Neuronal stem cell (in vitro differentiated cells): ENCODE results near the gene ARHGEF12.

Experiments used
- DNase-seq: peaks from one replicate; pipeline ENCODE4 v3.0.0-alpha.2; 2013; ENCODE audit warnings: low spot score
- H2AFZ ChIP-seq: one replicate; pipeline ENCODE4 v1.6.1; 2013; ENCODE audit warnings: mild to moderate bottlenecking, low read length, inconsistent platforms
- H2AK5ac ChIP-seq: 2 replicates; pipeline ENCODE4 v1.6.1; 2013; ENCODE audit warnings: low read depth, mild to moderate bottlenecking, inconsistent platforms, low read length, moderate library complexity, mixed read lengths
- H2BK120ac ChIP-seq: 2 replicates; pipeline ENCODE4 v1.6.1; 2013; ENCODE audit warnings: low read depth, mild to moderate bottlenecking, inconsistent platforms, low read length, moderate library complexity, mixed read lengths
- H2BK12ac ChIP-seq: one replicate; pipeline ENCODE4 v1.6.1; 2013; ENCODE audit warnings: low read length, inconsistent platforms
- H2BK15ac ChIP-seq: 2 replicates; pipeline ENCODE4 v1.6.1; 2013; ENCODE audit warnings: mild to moderate bottlenecking, low read length, inconsistent platforms, mixed read lengths
- H2BK5ac ChIP-seq: one replicate; pipeline ENCODE4 v1.6.1; 2013; ENCODE audit warnings: inconsistent platforms, mild to moderate bottlenecking, low read length, moderate library complexity
- H3K14ac ChIP-seq: one replicate; pipeline ENCODE4 v1.6.1; 2013; ENCODE audit warnings: low read length, inconsistent platforms
- H3K18ac ChIP-seq: 2 replicates; pipeline ENCODE4 v1.6.1; 2013; ENCODE audit warnings: low read length, inconsistent platforms
- H3K23ac ChIP-seq: 2 replicates; pipeline ENCODE4 v1.6.1; 2013; ENCODE audit warnings: low read depth, mild to moderate bottlenecking, mixed read lengths, low read length, inconsistent platforms; ENCODE audit not compliant: poor library complexity
- H3K27ac ChIP-seq: replicated peaks from 3 replicates; pipeline ENCODE4 v1.5.1; 2013; ENCODE audit warnings: low read length, inconsistent platforms
- H3K27me3 ChIP-seq, 3 experiments: 2 replicates each; pipeline ENCODE4 v1.6.1; 2013; ENCODE audit warnings: low read length in 3 of 3, mild to moderate bottlenecking in 2 of 3, inconsistent platforms in 1 of 3, low read depth in 1 of 3, mixed read lengths in 1 of 3, moderate library complexity in 1 of 3; ENCODE audit not compliant: control insufficient read depth in 3 of 3, insufficient read depth in 3 of 3
- H3K36me3 ChIP-seq, 2 donors: replicated peaks in 1 of 2; 2 replicates each; pipeline ENCODE4 v1.6.1; 2013; ENCODE audit warnings: low read length in 2 of 2; ENCODE audit not compliant: control insufficient read depth in 2 of 2, insufficient read depth in 2 of 2
- H3K4ac ChIP-seq: 2 replicates; pipeline ENCODE4 v1.6.1; 2013; ENCODE audit warnings: inconsistent platforms, mild to moderate bottlenecking, low read length, moderate library complexity
- H3K4me1 ChIP-seq, 2 donors: 1 replicate in 1 of 2; 2 replicates in 1 of 2; pipeline ENCODE4 v1.6.1; 2013; ENCODE audit warnings: low read length in 2 of 2, low read depth in 1 of 2; ENCODE audit not compliant: control insufficient read depth in 2 of 2, insufficient read depth in 1 of 2
- H3K4me2 ChIP-seq: one replicate; pipeline ENCODE4 v1.6.1; 2013; ENCODE audit warnings: mild to moderate bottlenecking, low read length, inconsistent platforms; ENCODE audit not compliant: insufficient read depth, poor library complexity, severe bottlenecking
- H3K4me3 ChIP-seq, 2 donors: 2 replicates each; pipeline ENCODE4 v1.5.1; 2013; ENCODE audit warnings: low read length in 2 of 2, mild to moderate bottlenecking in 2 of 2, inconsistent platforms in 1 of 2, moderate library complexity in 1 of 2
- H3K79me1 ChIP-seq: one replicate; pipeline ENCODE4 v1.6.1; 2013; ENCODE audit warnings: low read depth, mild to moderate bottlenecking, inconsistent platforms, low read length, moderate library complexity
- H3K9ac ChIP-seq: one replicate; pipeline ENCODE4 v1.6.1; 2013; ENCODE audit warnings: mild to moderate bottlenecking, low read depth, low read length, inconsistent platforms; ENCODE audit not compliant: poor library complexity
- H3K9me3 ChIP-seq, 2 donors: replicated peaks in 1 of 2; 2 replicates each; pipeline versions ENCODE3 to v1.6.1; 2013; ENCODE audit warnings: low read length in 2 of 2, mild to moderate bottlenecking in 2 of 2, inconsistent platforms in 1 of 2, low read depth in 1 of 2, mixed read lengths in 1 of 2, moderate library complexity in 1 of 2; ENCODE audit not compliant: control insufficient read depth in 2 of 2, insufficient read depth in 1 of 2
- H4K8ac ChIP-seq: one replicate; pipeline ENCODE4 v1.6.1; 2013; ENCODE audit warnings: low read depth, mild to moderate bottlenecking, inconsistent platforms, low read length, moderate library complexity
- H4K91ac ChIP-seq: one replicate; pipeline ENCODE4 v1.6.1; 2013; ENCODE audit warnings: low read length, low read depth, mild to moderate bottlenecking, inconsistent platforms; ENCODE audit not compliant: poor library complexity
- WGBS, 2 donors: extraction: QIAGEN DNeasy Blood & Tissue Kit; methylation state at CpG; one replicate each; pipeline ENCODE4 v1.1.7; 2013; ENCODE audit warnings: missing lambda C conversion rate in 2 of 2, mixed read lengths in 1 of 2; ENCODE audit not compliant: insufficient read length in 2 of 2, insufficient replicate concordance in 1 of 2; ENCODE audit errors: extremely low coverage in 2 of 2; 5-methylcytosine and 5-hydroxymethylcytosine counted together

The ARHGEF12 gene

DNA sequence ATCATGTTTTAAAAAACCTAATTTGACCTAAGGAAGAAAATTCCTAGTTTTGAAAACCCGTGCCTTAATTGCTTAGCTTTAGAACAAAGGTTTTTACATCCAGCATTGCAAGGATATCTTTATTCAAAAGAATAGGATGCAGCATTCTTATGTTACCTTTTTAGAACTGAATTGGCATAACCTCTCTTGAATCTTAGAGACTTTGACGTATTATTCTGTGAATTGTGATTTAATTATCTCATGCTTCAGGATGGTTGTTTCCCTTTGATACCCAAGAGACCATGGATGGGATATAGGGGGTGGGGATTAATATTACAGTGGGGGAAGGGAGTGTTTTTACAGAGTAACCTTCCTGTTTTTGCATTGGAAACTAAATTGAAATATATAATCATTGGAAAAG lies 49.4 kb downstream of the ARHGEF12 start:
- peaks cover 3% of the 10 kb centered on the region in 2 donors for H3K4me1 ChIP-seq
- no peaks in the 10 kb centered on the region for H3K36me3 ChIP-seq
- no peak for DNase-seq
- H2BK15ac ChIP-seq = no peak overlapping the region
- H2BK12ac ChIP-seq = no peak overlapping the region
- no peak overlapping the region for H2BK5ac ChIP-seq
- no peak overlapping the region for H3K4me2 ChIP-seq
- no peaks in the 10 kb centered on the region for H3K79me1 ChIP-seq
- H3K9me3 ChIP-seq = peaks cover 2 to 9% of the 10 kb centered on the region in 2 donors
- H3K4me3 ChIP-seq = no peak overlapping the region
- H3K18ac ChIP-seq = no peak overlapping the region
- no peak overlapping the region for H2AK5ac ChIP-seq
- no peak overlapping the region for H3K9ac ChIP-seq
- H3K14ac ChIP-seq = no peak overlapping the region
- H3K23ac ChIP-seq = no peak overlapping the region
- no peak overlapping the region for H4K8ac ChIP-seq
- H3K4ac ChIP-seq = no peak overlapping the region
- no peak overlapping the region for H2BK120ac ChIP-seq
- no peak overlapping the region for H3K27ac ChIP-seq
- H2AFZ ChIP-seq = no peak overlapping the region
- no peaks in the 10 kb centered on the region for H3K27me3 ChIP-seq
- no CpG with 5 or more reads among the region's 2 CpGs for WGBS, 2 donors
- no peak overlapping the region for H4K91ac ChIP-seq

DNA sequence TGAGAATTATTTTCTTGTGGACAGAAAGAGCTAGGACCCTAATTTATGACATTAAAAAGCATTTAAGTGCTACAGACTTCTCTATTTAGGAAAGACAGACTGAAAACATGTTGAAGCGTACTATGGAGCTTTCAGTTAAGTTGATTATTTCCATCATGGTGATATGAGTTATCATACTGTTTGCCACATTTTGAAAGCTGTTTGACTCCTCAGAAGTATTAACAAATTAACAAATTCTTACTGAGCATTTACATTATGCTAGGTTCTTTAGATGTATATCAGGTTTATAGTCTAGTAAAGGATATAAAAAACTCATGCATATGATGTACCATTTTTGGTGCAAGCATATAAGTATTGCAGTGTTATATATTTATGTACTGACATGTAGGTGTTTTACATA lies 50.1 kb downstream of the ARHGEF12 start:
- Histone ChIP-seq H3K79me1 (no peaks in the 10 kb centered on the region), H4K8ac (no peak overlapping the region), H3K27ac (no peak overlapping the region), H2BK5ac (no peak overlapping the region), H2BK120ac (no peak overlapping the region), H3K4ac (no peak overlapping the region), H3K18ac (no peak overlapping the region), H3K4me2 (no peak overlapping the region), H2BK12ac (no peak overlapping the region), H2BK15ac (no peak overlapping the region), H3K4me1 (peaks cover 3% of the 10 kb centered on the region in 2 donors), H3K23ac (no peak overlapping the region), H3K9ac (no peak overlapping the region), H3K27me3 (no peaks in the 10 kb centered on the region), H3K14ac (no peak overlapping the region), H2AFZ (no peak overlapping the region), H3K9me3 (peaks cover 2 to 9% of the 10 kb centered on the region in 2 donors), H3K36me3 (no peaks in the 10 kb centered on the region), H3K4me3 (no peak overlapping the region), H2AK5ac (no peak overlapping the region), H4K91ac (no peak overlapping the region)
- WGBS, 2 donors = no CpG with 5 or more reads among the region's 1 CpG
- no peak for DNase-seq

DNA sequence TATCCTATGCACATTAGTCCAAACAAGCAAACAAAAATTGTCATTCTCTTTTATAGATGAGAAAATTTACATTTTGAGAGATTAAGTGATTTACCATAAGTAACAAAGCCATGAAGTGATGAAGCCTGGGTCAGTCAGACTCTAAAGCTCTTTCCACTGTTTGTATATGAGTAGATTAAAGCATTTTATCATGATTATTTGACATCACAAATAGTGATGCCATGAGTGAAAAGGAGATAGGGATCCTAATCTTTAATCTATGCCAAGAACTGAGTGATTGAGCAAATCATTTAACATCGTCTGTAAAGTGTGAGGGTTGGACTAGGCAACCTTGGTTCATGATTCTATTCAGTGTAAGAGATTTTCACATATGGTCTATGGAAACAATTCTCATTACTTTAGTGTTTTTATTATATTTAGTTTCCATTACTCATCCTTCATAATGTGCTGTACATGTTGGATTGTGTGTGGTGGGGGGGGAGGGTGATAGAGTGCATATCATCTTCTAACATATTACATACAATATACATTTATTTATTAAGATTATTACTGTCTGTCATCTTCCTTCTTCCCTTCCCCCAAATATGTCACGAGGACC lies 50.7 kb downstream of the ARHGEF12 start:
- Histone ChIP-seq H3K4ac (no peak overlapping the region), H3K4me2 (no peak overlapping the region), H3K27ac (no peak overlapping the region), H2AK5ac (no peak overlapping the region), H3K36me3 (no peaks in the 10 kb centered on the region), H3K27me3 (no peaks in the 10 kb centered on the region), H3K14ac (no peak overlapping the region), H3K9ac (no peak overlapping the region), H2BK5ac (no peak overlapping the region), H4K91ac (no peak overlapping the region), H3K18ac (no peak overlapping the region), H2BK15ac (no peak overlapping the region), H3K79me1 (no peaks in the 10 kb centered on the region), H3K9me3 (peaks cover 0 to 9% of the 10 kb centered on the region in 2 donors), H3K4me3 (no peak overlapping the region), H2BK12ac (no peak overlapping the region), H3K4me1 (peaks cover 3 to 8% of the 10 kb centered on the region in 2 donors), H2BK120ac (no peak overlapping the region), H3K23ac (no peak overlapping the region), H4K8ac (no peak overlapping the region), H2AFZ (no peak overlapping the region)
- no peak for DNase-seq
- no CpG with 5 or more reads among the region's 2 CpGs for WGBS, 2 donors

DNA sequence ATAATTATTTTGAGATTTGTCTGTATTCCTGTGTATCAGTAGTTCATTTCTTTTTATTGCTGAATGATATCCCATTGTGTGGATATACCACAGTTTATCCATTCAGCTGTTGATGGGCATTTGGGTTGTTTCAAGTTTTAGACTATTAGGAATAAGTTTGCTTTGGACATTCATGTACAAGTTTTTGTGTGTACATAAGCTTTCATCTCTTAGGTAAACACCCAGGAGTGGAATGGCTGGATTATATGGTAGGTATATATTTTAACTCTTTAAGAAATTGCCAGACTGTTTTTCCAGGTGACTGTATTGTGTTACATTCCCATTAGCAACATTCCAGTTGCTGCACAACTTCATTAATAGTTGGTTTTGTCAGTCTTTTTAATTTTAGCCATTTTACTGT lies 52.0 kb downstream of the ARHGEF12 start:
- Histone ChIP-seq H3K23ac (no peak overlapping the region), H2BK12ac (no peak overlapping the region), H2AFZ (no peak overlapping the region), H3K36me3 (no peaks in the 10 kb centered on the region), H3K4me3 (no peak overlapping the region), H3K18ac (no peak overlapping the region), H2BK120ac (no peak overlapping the region), H4K8ac (no peak overlapping the region), H3K27me3 (no peaks in the 10 kb centered on the region), H4K91ac (no peak overlapping the region), H2BK15ac (no peak overlapping the region), H3K27ac (no peak overlapping the region), H3K79me1 (no peaks in the 10 kb centered on the region), H3K9me3 (peaks cover 0 to 5% of the 10 kb centered on the region in 2 donors), H2BK5ac (no peak overlapping the region), H3K4me1 (peaks cover 4 to 9% of the 10 kb centered on the region in 2 donors), H2AK5ac (no peak overlapping the region), H3K4me2 (no peak overlapping the region), H3K4ac (no peak overlapping the region), H3K14ac (no peak overlapping the region), H3K9ac (no peak overlapping the region)
- DNase-seq = no peak
